Ovary (tissue), 9 donors: Measurements from ENCODE around the gene ZNF565. TPM values are rescaled to one million over a fixed set of nuclear protein-coding genes. Genes with fewer than 3 reads are reported as not detected.
"Not testable (repeated sequence)": the region's sequence is repeated elsewhere in the genome, so short reads cannot be mapped to it uniquely, and the experiment has no call there.

Experiments used
- DNase-seq, 5 donors: peaks; one replicate each; pipeline ENCODE4 v3.0.0-alpha.2; 2019 to 2020
- H3K27ac ChIP-seq, 2 donors: fragments of 200-600 bp; one replicate each; pipeline versions ENCODE4 v1.5.1 to v1.8.0; 2019 to 2022
- H3K27me3 ChIP-seq: fragments of 200-600 bp; one replicate; pipeline ENCODE4 v1.8.0; 2022
- H3K36me3 ChIP-seq: fragments of 200-600 bp; sonication (generic); one replicate; pipeline ENCODE4 v1.5.1; 2019
- H3K4me1 ChIP-seq: one replicate; pipeline ENCODE4 v1.8.1; 2013; ENCODE audit warnings: mild to moderate bottlenecking, moderate library complexity; ENCODE audit not compliant: insufficient read depth
- H3K4me3 ChIP-seq: fragments of 200-600 bp; sonication (generic); one replicate; pipeline ENCODE4 v1.5.1; 2017
- H3K9me3 ChIP-seq, 2 donors: fragments of 200-600 bp in 1 of 2; sonication (generic) in 1 of 2; one replicate each; pipeline versions ENCODE4 v1.5.1 to v1.8.1; 2013 to 2019; ENCODE audit warnings: mild to moderate bottlenecking in 1 of 2, moderate library complexity in 1 of 2
- CTCF ChIP-seq, 3 donors: fragments of 450-650 bp in 2 of 3; fragments of 200-600 bp in 1 of 3; IDR thresholded peaks; one replicate each; pipeline versions ENCODE4 v1.5.1 to v1.8.0; 2016 to 2022; ENCODE audit warnings: antibody characterized with exemption in 3 of 3, mild to moderate bottlenecking in 1 of 3
- EP300 ChIP-seq: sonication (generic); formaldehyde crosslinking; IDR thresholded peaks from one replicate; pipeline ENCODE4 v1.6.1; 2017; ENCODE audit warnings: antibody characterized with exemption
- POLR2A ChIP-seq: fragments of 450-650 bp; IDR thresholded peaks from one replicate; pipeline ENCODE4 v1.6.1; 2017; ENCODE audit warnings: antibody characterized with exemption, mild to moderate bottlenecking, moderate library complexity
- WGBS, 3 donors: extraction: QIAGEN DNeasy Blood & Tissue Kit in 1 of 3; methylation state at CpG; one replicate each; pipeline versions ENCODE4 v1.1.5 to v1.1.7; 2013 to 2017; 5-methylcytosine and 5-hydroxymethylcytosine counted together
- intact Hi-C, 4 donors: fragments of 100-400 bp; cut with DNase I; formaldehyde crosslinking; loops; one replicate each; pipeline versions ENCODE4 v1.11.0 to v1.15.1; 2022 to 2023
- polyA plus RNA-seq, 2 donors: library from polyadenylated mRNA; stranded (reverse); fragments of 200-250 nt in 1 of 2; fragments of 350-450 nt in 1 of 2; fragmentation: Illumina TruSeq in 1 of 2; extraction: RNeasy Lipid Tissue Mini Kit (QIAGEN cat#74804) in 1 of 2; gene quantifications; one replicate each; pipeline ENCODE4 v1.2.3, GENCODE V29; 2013 to 2014
- total RNA-seq, 7 donors: library from RNA; depleted of rRNA in 2 of 7; stranded (reverse); fragments of >200 nt in 2 of 7; fragmentation: NEBNext Ultra II Directional in 3 of 7; extraction: Animal tissue kit (Norgen Biotek cat#: 25700) in 3 of 7; gene quantifications; one replicate each; pipeline versions ENCODE4 v1.1.0 to v1.2.4, GENCODE V29; 2016 to 2023
- donor health status: DM: no; HTN: no; CAD: no; lungs with moderate emphysema.
- donor health status: DM: no; HTN: no; CAD: no.
- donor health status: Bipolar disorder and iron deficiency.
- donor health status: DM: yes; HTN: yes; CAD: no.
- donor health status: DM: no; HTN: no; CAD: no.
- donor health status: DM: yes; HTN: yes; CAD: no.

ZNF565 gene
- total and polyA plus RNA-seq, 9 donors: 3.6 to 10.1 (median 7.5) TPM

DNA sequence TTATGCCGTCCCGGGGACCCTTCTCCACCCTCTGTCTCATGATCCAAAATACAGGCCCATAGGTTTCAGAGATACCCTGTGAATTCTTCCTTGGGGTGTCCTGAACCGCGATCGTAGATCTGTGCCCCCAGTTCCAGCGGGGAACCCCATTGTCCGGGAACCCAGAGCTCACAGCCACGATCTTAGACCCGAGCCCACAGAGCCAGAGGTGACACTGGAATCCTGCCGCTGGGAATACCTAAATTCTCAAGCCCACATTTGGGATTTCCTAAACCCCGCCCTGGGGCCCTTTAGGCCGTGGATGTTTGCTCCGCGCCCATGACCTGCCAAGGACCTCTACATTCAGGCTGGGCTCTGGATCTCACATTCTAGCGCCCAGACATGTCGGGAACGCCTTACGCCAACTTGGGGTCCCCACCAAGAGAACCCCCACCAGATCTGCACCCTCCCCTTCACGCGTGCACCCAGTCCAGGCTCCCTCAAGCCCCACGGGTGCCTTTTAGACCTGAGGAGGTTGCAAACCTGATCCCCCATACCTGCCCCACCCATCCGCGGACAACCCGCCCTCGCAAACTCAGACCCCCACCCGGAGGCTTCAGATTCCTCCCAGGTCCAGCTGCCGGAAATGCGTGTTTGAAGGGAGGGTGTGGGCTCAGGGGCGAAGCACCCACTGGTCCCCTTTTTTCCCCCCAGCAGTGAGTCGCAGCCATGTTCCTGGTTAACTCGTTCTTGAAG is 74.0 kb downstream of the ZNF565 start:
- Histone ChIP-seq H3K9me3 (no peaks in the 10 kb centered on the region), H3K36me3 (no peaks in the 10 kb centered on the region), H3K27ac (peak overlapping the region; percentile 89 to 96), H3K4me3 (peak overlapping the region; percentile 94), H3K4me1 (peaks cover 6% of the 10 kb centered on the region), H3K27me3 (no peaks in the 10 kb centered on the region)
- TF ChIP-seq EP300 (no peak), CTCF (IDR thresholded peaks at IDR 0.05) (no peak), POLR2A (no peak)
- intact Hi-C loops: no loop called here
- 0 to 1% (median 0%) methylated on average over 29 to 31 of the region's 31 CpGs for WGBS, 3 donors
- DNase-seq: peak; percentile 65 to 75 (median 68)

DNA sequence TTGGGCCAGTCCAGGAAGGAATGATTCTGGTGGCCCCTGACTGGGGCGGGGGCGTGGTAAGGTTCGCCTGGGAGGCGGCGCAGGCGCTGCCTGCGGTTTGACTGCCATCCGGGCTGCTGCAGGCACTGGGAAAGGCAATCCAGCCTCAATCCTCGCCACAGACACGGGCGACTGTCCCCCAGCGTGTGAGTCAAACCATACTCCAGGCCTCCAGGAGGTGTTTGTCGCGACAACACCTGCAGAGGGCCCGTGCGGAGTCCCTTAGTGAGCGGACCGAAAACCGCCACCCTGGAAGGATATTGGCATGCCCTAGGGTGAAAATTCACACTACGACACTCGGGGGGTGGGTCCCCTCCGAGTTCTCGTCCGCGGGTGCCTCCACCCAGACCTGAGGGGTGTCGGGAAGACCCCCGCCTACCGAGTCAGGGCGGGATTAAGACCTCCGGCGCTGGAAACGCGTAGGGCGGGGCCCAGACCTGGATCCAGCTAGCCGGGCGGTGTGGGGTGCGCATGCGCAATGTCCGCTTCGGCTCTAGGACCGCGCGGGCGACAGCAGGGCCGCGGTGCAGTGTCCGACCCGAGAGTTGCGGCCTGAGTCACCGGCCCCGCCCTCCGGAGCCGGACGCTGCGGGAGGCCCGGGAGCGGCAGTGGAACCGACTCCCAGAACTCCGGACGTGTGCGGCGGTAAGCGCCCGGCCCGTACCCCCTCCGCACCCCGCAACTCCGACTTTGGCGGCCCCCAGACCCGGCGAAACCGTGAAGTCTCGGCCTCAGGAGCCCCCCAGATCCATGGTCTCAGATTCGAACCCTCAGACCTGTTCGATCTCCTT is 74.8 kb downstream of the ZNF565 start, which contains the start of gene CAPNS1:
CAPNS1 (plus strand) TSS at position 594 of the 831 bp plus-strand sequence. CDS start 946 bp downstream, outside the sequence.
- DNase-seq: peak; percentile 98 to 99 (median 98)
- peak in 1 of 3 donors; percentile 39 for TF ChIP-seq CTCF (IDR thresholded peaks at IDR 0.05)
- TF ChIP-seq POLR2A: peak; percentile 97
- TF ChIP-seq EP300: no peak
- no peaks in the 10 kb centered on the region for H3K9me3 ChIP-seq
- H3K4me3 ChIP-seq: peak within 1 kb of the TSS; percentile 94
- no peaks in the 10 kb centered on the region for H3K27me3 ChIP-seq
- H3K27ac ChIP-seq: peak within 1 kb of the TSS; percentile 89 to 96
- WGBS, 3 donors: 0 to 1% (median 0%) methylated on average over 46 to 75 of the region's 75 CpGs
- peaks cover 6% of the 10 kb centered on the region for H3K4me1 ChIP-seq
- intact Hi-C loops: no loop called here
- H3K36me3 ChIP-seq: no peaks in the 10 kb centered on the region

- DNase-seq: no peak
- TF ChIP-seq CTCF (IDR thresholded peaks at IDR 0.05): no peak
- TF ChIP-seq POLR2A: no peak
- no peak for TF ChIP-seq EP300
- Histone ChIP-seq H3K9me3 (no peaks in the 10 kb centered on the region), H3K4me3 (peak overlapping the region; percentile 94), H3K36me3 (no peaks in the 10 kb centered on the region), H3K27ac (peak overlapping the region; percentile 81 to 96), H3K4me1 (peaks cover 6% of the 10 kb centered on the region), H3K27me3 (no peaks in the 10 kb centered on the region)
- intact Hi-C loops: no loop called here
- 29 to 48% (median 34%) methylated on average over 7 of the region's 7 CpGs for WGBS, 3 donors
Observed at GRCh38 chr19:36139120-36139472, 75.4 kb downstream of the ZNF565 start.

DNA sequence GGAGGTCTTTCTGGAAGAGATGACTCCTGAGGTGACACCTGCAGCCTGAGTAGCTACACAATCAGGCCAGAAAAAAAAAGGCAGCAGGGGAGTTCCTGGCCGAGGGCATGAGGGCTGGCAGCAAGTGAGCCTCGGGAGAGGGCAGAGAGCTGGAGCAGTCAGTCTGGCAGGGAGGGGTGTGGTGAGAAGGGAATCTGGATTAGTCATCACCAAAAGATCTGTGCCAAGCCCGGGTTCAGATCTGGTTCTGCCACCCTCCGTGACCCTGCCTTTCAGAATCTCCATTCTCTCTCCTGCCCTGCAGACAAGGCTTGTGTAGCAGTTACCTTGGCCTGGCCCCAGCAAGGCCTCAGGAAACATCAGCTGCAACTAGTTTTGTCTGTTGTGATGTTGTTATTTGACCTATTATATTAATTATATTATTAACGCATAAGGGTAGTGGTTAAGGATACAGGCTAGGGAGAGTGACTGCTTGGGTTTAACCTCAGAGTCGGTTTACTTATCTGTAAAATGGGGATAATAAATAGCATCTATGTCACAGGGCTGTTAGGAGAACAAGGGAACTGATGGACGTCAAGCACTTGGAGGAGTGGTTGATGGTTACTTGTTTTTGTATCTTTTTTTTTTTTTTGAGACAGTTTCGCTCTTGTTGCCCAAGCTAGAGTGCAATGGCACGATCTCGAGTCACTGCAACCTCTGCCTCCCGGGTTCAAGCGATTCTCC is 77.3 kb downstream of the ZNF565 start:
- 54 to 57% (median 54%) methylated on average over 12 of the region's 12 CpGs for WGBS, 3 donors
- DNase-seq: peak in 2 of 5 donors; percentile 39 to 44
- Histone ChIP-seq H3K4me1 (peaks cover 6% of the 10 kb centered on the region), H3K27me3 (no peaks in the 10 kb centered on the region), H3K36me3 (no peaks in the 10 kb centered on the region), H3K27ac (no peak overlapping the region), H3K4me3 (no peak overlapping the region), H3K9me3 (no peaks in the 10 kb centered on the region)
- intact Hi-C loops: no loop called here
- TF ChIP-seq EP300 (no peak), CTCF (IDR thresholded peaks at IDR 0.05) (no peak), POLR2A (no peak)

GRCh38 chr19:36134867-36135266 is 79.6 kb downstream of the ZNF565 start:
- intact Hi-C loops, H3K27ac ChIP-seq, H3K36me3 ChIP-seq, H3K4me3 ChIP-seq, H3K9me3 ChIP-seq, H3K27me3 ChIP-seq, H3K4me1 ChIP-seq, DNase-seq: not testable (repeated sequence)
- WGBS, 3 donors: 88 to 91% (median 90%) methylated on average over 4 of the region's 4 CpGs
